ENCODE data around the gene TLN1.

- TF ChIP-seq EZH2 (IDR thresholded peaks at IDR 0.05; ENCODE audit: borderline replicate concordance, low read length), result no peak
- TF ChIP-seq CTCF (IDR thresholded peaks at IDR 0.05; ENCODE audit: low read length), result no peak
These were observed 15.8 kb downstream of the TLN1 start for GRCh38 chr9:35716230-35716629.

Data from OCI-LY1 (cell line).